Left ventricle myocardium inferior (tissue), 1 donor: Measurements from ENCODE around the gene DHRS3. TPM values are rescaled to one million over a fixed set of nuclear protein-coding genes. Genes with fewer than 3 reads are reported as not detected.
"Not testable (repeated sequence)": the region's sequence is repeated elsewhere in the genome, so short reads cannot be mapped to it uniquely, and the experiment has no call there.

Experiments
- DNase-seq: peaks from one replicate; pipeline ENCODE4 v3.0.0-alpha.2; 2020
- H3K27ac ChIP-seq: fragments of 200-600 bp; replicated peaks from 2 replicates; pipeline ENCODE4 v1.8.0; 2021
- H3K27me3 ChIP-seq: fragments of 200-600 bp; 2 replicates; pipeline ENCODE4 v1.8.0; 2021; ENCODE audit warnings: low read depth
- H3K36me3 ChIP-seq: fragments of 200-600 bp; 2 replicates; pipeline ENCODE4 v1.8.0; 2021
- H3K4me1 ChIP-seq: fragments of 200-600 bp; 2 replicates; pipeline ENCODE4 v1.8.0; 2021
- H3K4me3 ChIP-seq: fragments of 200-600 bp; 2 replicates; pipeline ENCODE4 v1.8.0; 2021; ENCODE audit warnings: mild to moderate bottlenecking, moderate library complexity
- H3K9me3 ChIP-seq: fragments of 200-600 bp; replicated peaks from 2 replicates; pipeline ENCODE4 v1.8.0; 2021
- CTCF ChIP-seq: fragments of 200-600 bp; IDR thresholded peaks from 2 replicates; pipeline ENCODE4 v1.8.0; 2021; ENCODE audit warnings: antibody characterized with exemption, mild to moderate bottlenecking, borderline replicate concordance
- intact Hi-C: fragments of 100-400 bp; cut with micrococcal nuclease; formaldehyde crosslinking; loops from one replicate; pipeline ENCODE4 v1.11.0; 2022
- total RNA-seq: library from RNA; stranded (reverse); fragmentation: NEBNext Ultra II Directional; extraction: Animal tissue kit (Norgen Biotek cat#: 25700); gene quantifications from one replicate; pipeline ENCODE4 v1.2.1, GENCODE V29; 2021
- donor health status: DM: no; HTN: yes; CAD: no; lungs with severe emphysema.

The DHRS3 gene
- total RNA-seq, 1 donor from 2014 or later = 89.7 TPM

- DNase-seq = peak; percentile 34
- H3K4me1 ChIP-seq = peaks cover 3% of the 10 kb centered on the region
- no peaks in the 10 kb centered on the region for H3K27me3 ChIP-seq
- no peak overlapping the region for H3K4me3 ChIP-seq
- H3K9me3 ChIP-seq = no peaks in the 10 kb centered on the region
- H3K27ac ChIP-seq = no peak overlapping the region
- no peaks in the 10 kb centered on the region for H3K36me3 ChIP-seq
- TF ChIP-seq CTCF = no peak
- intact Hi-C loops = no loop called here
Measured at GRCh38 chr1:12528021-12528852, 89.8 kb downstream of the DHRS3 start.

- H3K9me3 ChIP-seq = no peaks in the 10 kb centered on the region
- H3K36me3 ChIP-seq = no peaks in the 10 kb centered on the region
- no peak for DNase-seq
- H3K4me3 ChIP-seq = no peak overlapping the region
- H3K27ac ChIP-seq = no peak overlapping the region
- TF ChIP-seq CTCF = no peak
- no peaks in the 10 kb centered on the region for H3K27me3 ChIP-seq
- H3K4me1 ChIP-seq = peaks cover 3% of the 10 kb centered on the region
- intact Hi-C loops = no loop called here
Measured at GRCh38 chr1:12527564-12527963, 90.4 kb downstream of the DHRS3 start.

- Histone ChIP-seq H3K27me3 (no peaks in the 10 kb centered on the region), H3K9me3 (no peaks in the 10 kb centered on the region), H3K36me3 (no peaks in the 10 kb centered on the region), H3K4me1 (peaks cover 3% of the 10 kb centered on the region), H3K27ac (no peak overlapping the region), H3K4me3 (no peak overlapping the region)
- intact Hi-C loops = no loop called here
- peak; percentile 35 for DNase-seq
- no peak for TF ChIP-seq CTCF
Measured at GRCh38 chr1:12525311-12526181, 92.5 kb downstream of the DHRS3 start.

DNA sequence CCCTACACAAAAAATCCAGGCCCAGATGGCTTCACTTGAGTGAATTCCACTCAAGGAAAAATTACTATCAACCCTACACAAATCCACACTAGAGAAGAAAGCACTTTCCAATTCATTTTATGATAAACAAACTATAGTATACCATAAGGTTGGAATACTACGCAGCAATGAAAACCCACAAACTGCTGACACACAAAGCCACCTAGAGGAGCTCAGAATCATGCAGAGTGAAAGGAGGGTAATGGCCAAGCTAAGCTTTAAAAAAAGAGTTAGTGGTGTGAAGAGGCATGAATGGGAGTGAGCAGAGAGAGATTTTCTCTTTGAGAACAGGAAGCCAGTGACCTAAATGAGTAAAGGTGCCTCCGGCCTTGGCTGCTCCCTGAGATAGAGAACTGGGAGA is 93.7 kb downstream of the DHRS3 start:
- H3K27ac ChIP-seq = no peak overlapping the region
- intact Hi-C loops = no loop called here
- no peaks in the 10 kb centered on the region for H3K36me3 ChIP-seq
- H3K9me3 ChIP-seq = no peaks in the 10 kb centered on the region
- no peak for DNase-seq
- H3K4me3 ChIP-seq = no peak overlapping the region
- peaks cover 7% of the 10 kb centered on the region for H3K4me1 ChIP-seq
- no peaks in the 10 kb centered on the region for H3K27me3 ChIP-seq
- TF ChIP-seq CTCF = no peak

DNA sequence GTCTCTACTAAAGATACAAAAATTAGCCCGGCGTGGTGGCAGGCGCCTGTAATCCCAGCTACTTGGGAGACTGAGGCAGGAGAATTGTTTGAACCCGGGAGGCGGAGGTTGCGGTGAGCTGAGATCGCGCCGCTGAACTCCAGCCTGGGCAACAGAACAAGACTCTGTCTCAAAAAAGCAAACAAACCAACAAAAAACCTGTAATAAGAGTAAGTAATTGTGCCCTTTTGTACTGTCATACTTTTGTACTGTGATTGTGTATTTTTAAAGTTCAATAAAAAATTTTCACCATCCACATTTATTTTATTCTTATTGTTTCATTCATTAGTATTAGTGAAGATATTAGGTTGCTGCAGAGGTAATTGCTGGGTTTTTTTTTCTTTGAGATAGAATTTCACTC is 95.2 kb downstream of the DHRS3 start:
- H3K27me3 ChIP-seq, intact Hi-C loops, DNase-seq, H3K36me3 ChIP-seq, H3K4me3 ChIP-seq, H3K9me3 ChIP-seq, H3K27ac ChIP-seq: not testable (repeated sequence)
- H3K4me1 ChIP-seq = peaks cover 21% of the 10 kb centered on the region
